SJCRH30 (cell line): Measurements from ENCODE around the gene RAPGEF3. TPM values are rescaled to one million over a fixed set of nuclear protein-coding genes. Genes with fewer than 3 reads are reported as not detected.

Source experiments
- DNase-seq, 2 experiments: peaks; one replicate each; pipeline ENCODE4 v3.0.0-alpha.2; 2015 to 2020
- H3K27ac ChIP-seq: fragments of 250-450 bp; sonication (Bioruptor Pico); 2 replicates; pipeline ENCODE4 v1.5.1; 2020; ENCODE audit warnings: mild to moderate bottlenecking, moderate library complexity
- H3K27me3 ChIP-seq: fragments of 250-450 bp; sonication (Bioruptor Pico); 2 replicates; pipeline ENCODE4 v1.5.1; 2020; ENCODE audit warnings: mild to moderate bottlenecking, moderate library complexity
- H3K36me3 ChIP-seq: fragments of 250-450 bp; sonication (Bioruptor Pico); 2 replicates; pipeline ENCODE4 v1.5.1; 2020; ENCODE audit warnings: mild to moderate bottlenecking, moderate library complexity
- H3K4me1 ChIP-seq: fragments of 250-450 bp; sonication (Bioruptor Pico); 2 replicates; pipeline ENCODE4 v1.5.1; 2020; ENCODE audit warnings: mild to moderate bottlenecking, moderate library complexity
- H3K4me3 ChIP-seq: fragments of 250-450 bp; sonication (Bioruptor Pico); 2 replicates; pipeline ENCODE4 v1.5.1; 2020; ENCODE audit warnings: mild to moderate bottlenecking, moderate library complexity
- H3K9me3 ChIP-seq: fragments of 250-450 bp; sonication (Bioruptor Pico); replicated peaks from 2 replicates; pipeline ENCODE4 v1.5.1; 2020; ENCODE audit warnings: mild to moderate bottlenecking, moderate library complexity
- total RNA-seq: library from RNA; depleted of rRNA; stranded (reverse); fragments of >200 nt; shearing (Covaris generic); gene quantifications from 2 replicates; pipeline ENCODE4 v1.2.3, GENCODE V29; 2014

Gene RAPGEF3
- total RNA-seq, 1 experiment from 2014 or later, result 0.49 TPM

- no peaks in the 10 kb centered on the region for H3K9me3 ChIP-seq
- peak in 1 of 2 experiments; percentile 51 for DNase-seq
These were observed 16.6 kb upstream of the RAPGEF3 start for GRCh38 chr12:47775100-47775911.

GRCh38 chr12:47774663-47775062, 16.0 kb upstream of the RAPGEF3 start:
- Histone ChIP-seq H3K36me3 (no peaks in the 10 kb centered on the region), H3K4me3 (no peak overlapping the region), H3K9me3 (no peaks in the 10 kb centered on the region), H3K27ac (no peak overlapping the region), H3K4me1 (no peaks in the 10 kb centered on the region), H3K27me3 (no peaks in the 10 kb centered on the region)
- DNase-seq, result no peak

More at GRCh38 chr12:47775100-47775911, 16.6 kb upstream of the RAPGEF3 start:
- Histone ChIP-seq H3K4me3 (no peak overlapping the region), H3K27me3 (no peaks in the 10 kb centered on the region), H3K4me1 (no peaks in the 10 kb centered on the region), H3K27ac (no peak overlapping the region), H3K36me3 (no peaks in the 10 kb centered on the region)

GRCh38 chr12:47773858-47774580, 15.3 kb upstream of the RAPGEF3 start:
- peaks cover under 1% of the 10 kb centered on the region; the same call in 1 of the 2 replicates for H3K4me1 ChIP-seq
- H3K36me3 ChIP-seq, result no peaks in the 10 kb centered on the region
- H3K27me3 ChIP-seq, result no peaks in the 10 kb centered on the region
- no peak overlapping the region for H3K27ac ChIP-seq
- no peak for DNase-seq
- no peaks in the 10 kb centered on the region for H3K9me3 ChIP-seq
- peak overlapping the region; percentile 66 for H3K4me3 ChIP-seq

- no peaks in the 10 kb centered on the region for H3K36me3 ChIP-seq
- H3K9me3 ChIP-seq, result no peaks in the 10 kb centered on the region
- peaks cover 8% of the 10 kb centered on the region for H3K4me1 ChIP-seq
- H3K27me3 ChIP-seq, result no peaks in the 10 kb centered on the region
- peak within 1 kb of the TSS; percentile 66 for H3K4me3 ChIP-seq
- no peak within 1 kb of the TSS for H3K27ac ChIP-seq
- DNase-seq, result peak; percentile 65 to 79
These were observed 14.6 kb upstream of the RAPGEF3 start, which contains the start of gene SLC48A1 for GRCh38 chr12:47773062-47773857. Gene SLC48A1 (plus strand): TSS chr12:47773238. CDS start chr12:47773305, 67 bp downstream.

GRCh38 chr12:47772738-47773061, 14.0 kb upstream of the RAPGEF3 start:
- no peaks in the 10 kb centered on the region for H3K9me3 ChIP-seq
- DNase-seq, result no peak
- peak overlapping the region; percentile 66 for H3K4me3 ChIP-seq
- no peaks in the 10 kb centered on the region for H3K36me3 ChIP-seq
- H3K27ac ChIP-seq, result no peak overlapping the region
- peaks cover 12% of the 10 kb centered on the region for H3K4me1 ChIP-seq
- H3K27me3 ChIP-seq, result no peaks in the 10 kb centered on the region

GRCh38 chr12:47772094-47772660, 13.5 kb upstream of the RAPGEF3 start:
- Histone ChIP-seq H3K27ac (no peak overlapping the region), H3K27me3 (no peaks in the 10 kb centered on the region), H3K4me1 (peaks cover 17% of the 10 kb centered on the region), H3K36me3 (no peaks in the 10 kb centered on the region), H3K9me3 (no peaks in the 10 kb centered on the region), H3K4me3 (no peak overlapping the region)
- no peak for DNase-seq

GRCh38 chr12:47771304-47771703, 12.6 kb upstream of the RAPGEF3 start:
- DNase-seq, result no peak
- Histone ChIP-seq H3K9me3 (no peaks in the 10 kb centered on the region), H3K4me1 (peaks cover 17% of the 10 kb centered on the region)

GRCh38 chr12:47770086-47770726, 11.5 kb upstream of the RAPGEF3 start:
- peaks cover 17% of the 10 kb centered on the region for H3K4me1 ChIP-seq

More at GRCh38 chr12:47771304-47771703, 12.6 kb upstream of the RAPGEF3 start:
- Histone ChIP-seq H3K4me3 (no peak overlapping the region), H3K36me3 (no peaks in the 10 kb centered on the region), H3K27me3 (no peaks in the 10 kb centered on the region), H3K27ac (no peak overlapping the region)

GRCh38 chr12:47769234-47770085, 10.8 kb upstream of the RAPGEF3 start:
- H3K27me3 ChIP-seq, result no peaks in the 10 kb centered on the region
- H3K36me3 ChIP-seq, result no peaks in the 10 kb centered on the region
- H3K27ac ChIP-seq, result no peak overlapping the region
- H3K4me3 ChIP-seq, result no peak overlapping the region
- peaks cover 17% of the 10 kb centered on the region for H3K4me1 ChIP-seq
- no peaks in the 10 kb centered on the region for H3K9me3 ChIP-seq
- no peak for DNase-seq

More at GRCh38 chr12:47770086-47770726, 11.5 kb upstream of the RAPGEF3 start:
- H3K4me3 ChIP-seq, result no peak overlapping the region
- DNase-seq, result no peak
- no peaks in the 10 kb centered on the region for H3K27me3 ChIP-seq
- no peaks in the 10 kb centered on the region for H3K9me3 ChIP-seq
- H3K27ac ChIP-seq, result no peak overlapping the region
- no peaks in the 10 kb centered on the region for H3K36me3 ChIP-seq

GRCh38 chr12:47768323-47768811, 9.7 kb upstream of the RAPGEF3 start:
- no peaks in the 10 kb centered on the region for H3K9me3 ChIP-seq
- no peaks in the 10 kb centered on the region for H3K27me3 ChIP-seq
- H3K36me3 ChIP-seq, result no peaks in the 10 kb centered on the region
- peaks cover 17% of the 10 kb centered on the region for H3K4me1 ChIP-seq
- peak in 1 of 2 experiments; percentile 35 for DNase-seq
- H3K4me3 ChIP-seq, result no peak overlapping the region
- no peak overlapping the region for H3K27ac ChIP-seq

GRCh38 chr12:47767216-47767724, 8.6 kb upstream of the RAPGEF3 start:
- H3K4me3 ChIP-seq, result no peak overlapping the region
- H3K4me1 ChIP-seq, result peaks cover 17% of the 10 kb centered on the region
- no peaks in the 10 kb centered on the region for H3K36me3 ChIP-seq
- no peaks in the 10 kb centered on the region for H3K27me3 ChIP-seq
- H3K9me3 ChIP-seq, result no peaks in the 10 kb centered on the region
- peak; percentile 52 to 75 for DNase-seq
- H3K27ac ChIP-seq, result no peak overlapping the region

GRCh38 chr12:47766502-47767215, 8.0 kb upstream of the RAPGEF3 start:
- Histone ChIP-seq H3K36me3 (no peaks in the 10 kb centered on the region), H3K4me1 (peaks cover 17% of the 10 kb centered on the region), H3K4me3 (no peak overlapping the region), H3K27ac (no peak overlapping the region), H3K27me3 (no peaks in the 10 kb centered on the region; the same call in 1 of the 2 replicates), H3K9me3 (no peaks in the 10 kb centered on the region)
- no peak for DNase-seq
